PC-3 (cell line): ENCODE results near the gene VIPR2. TPM values are rescaled to one million over a fixed set of nuclear protein-coding genes. Genes with fewer than 3 reads are reported as not detected.
A peak's percentile ranks its signal among the peaks of the same experiment; 100 is the strongest.

ENCODE experiments used
- ATAC-seq: fragments of 200-7000 bp; cut with Tn5 transposase; 2 replicates; pipeline ENCODE4 v1.9.1; 2020; ENCODE audit warnings: mild to moderate bottlenecking, moderate library complexity
- BruUV-seq: library from RNA; stranded (reverse); fragments of 400-500 nt; replicated peaks from 2 replicates; lab custom pipeline; 2021; lab: Mats Ljungman, UMichigan
- CTCF ChIA-PET: fragments of 300-600 bp; sonication (Branson Sonifier 250); formaldehyde crosslinking; loops from one replicate; lab custom pipeline; 2022; ENCODE audit warnings: antibody characterized with exemption; lab: Charles Lee
- POLR2A ChIA-PET: fragments of 300-600 bp; sonication (Branson Sonifier 250); formaldehyde crosslinking; loops from one replicate; lab custom pipeline; 2022; ENCODE audit warnings: antibody characterized with exemption; ENCODE audit not compliant: unreplicated experiment; lab: Charles Lee
- DNase-seq: peaks from one replicate; pipeline ENCODE4 v3.0.0-alpha.2; 2015
- H2AFZ ChIP-seq: fragments of 300-600 bp; sonication (generic); 2 replicates; pipeline ENCODE4 v1.6.0; 2016; ENCODE audit warnings: antibody characterized with exemption, low read length
- H3F3A ChIP-seq: fragments of 300-600 bp; sonication (generic); one replicate; pipeline ENCODE4 v1.6.0; 2017; ENCODE audit warnings: antibody characterized with exemption, low read length, control low read depth, mild to moderate bottlenecking; ENCODE audit not compliant: unreplicated experiment
- H3K27ac ChIP-seq: fragments of 300-600 bp; sonication (generic); 2 replicates; pipeline ENCODE4 v1.5.1; 2016; ENCODE audit warnings: mild to moderate bottlenecking, low read length
- H3K27me3 ChIP-seq: fragments of 300-600 bp; sonication (generic); 2 replicates; pipeline ENCODE4 v1.6.1; 2016; ENCODE audit warnings: low read length, mixed read lengths
- H3K36me3 ChIP-seq: fragments of 300-600 bp; sonication (generic); 2 replicates; pipeline ENCODE4 v1.6.1; 2016; ENCODE audit warnings: low read depth, mixed run types, low read length, mixed read lengths
- H3K4me1 ChIP-seq: fragments of 300-600 bp; sonication (generic); 2 replicates; pipeline ENCODE4 v1.5.1; 2016; ENCODE audit warnings: low read length; ENCODE audit not compliant: insufficient read depth
- H3K4me2 ChIP-seq: fragments of 300-600 bp; sonication (generic); 2 replicates; pipeline ENCODE4 v1.6.0; 2016; ENCODE audit warnings: low read length
- H3K4me3 ChIP-seq: fragments of 300-600 bp; sonication (generic); 2 replicates; pipeline ENCODE4 v1.5.1; 2016; ENCODE audit warnings: mild to moderate bottlenecking, low read length, mixed read lengths
- H3K79me2 ChIP-seq: fragments of 300-600 bp; sonication (generic); 2 replicates; pipeline ENCODE4 v1.6.1; 2017; ENCODE audit warnings: low read length, mixed read lengths
- H3K9ac ChIP-seq: fragments of 300-600 bp; sonication (generic); 2 replicates; pipeline ENCODE4 v1.6.0; 2016; ENCODE audit warnings: mild to moderate bottlenecking, low read length
- H3K9me2 ChIP-seq: fragments of 300-600 bp; sonication (generic); replicated peaks from 2 replicates; pipeline ENCODE4 v1.6.1; 2016; ENCODE audit warnings: mixed run types, low read length, mixed read lengths
- H3K9me3 ChIP-seq: fragments of 300-600 bp; sonication (generic); 2 replicates; pipeline ENCODE4 v1.6.1; 2016; ENCODE audit warnings: low read length, mixed read lengths
- H4K20me1 ChIP-seq: fragments of 300-600 bp; sonication (generic); 2 replicates; pipeline ENCODE4 v1.6.1; 2016; ENCODE audit warnings: low read length, mixed read lengths
- CTCF ChIP-seq: fragments of 300-600 bp; sonication (generic); conservative IDR thresholded peaks from 2 replicates; pipeline ENCODE4 v1.5.1; 2017; ENCODE audit warnings: antibody characterized with exemption, low read depth, mild to moderate bottlenecking, low read length
- EZH2 ChIP-seq: fragments of 300-600 bp; sonication (generic); IDR thresholded peaks from one replicate; pipeline ENCODE4 v1.6.1; 2017; ENCODE audit warnings: antibody characterized with exemption, mild to moderate bottlenecking, low read length; ENCODE audit not compliant: unreplicated experiment
- EZH2phosphoT487 ChIP-seq: fragments of 300-600 bp; sonication (generic); IDR thresholded peaks from 2 replicates; pipeline ENCODE4 v1.6.1; 2018; ENCODE audit warnings: mild to moderate bottlenecking, antibody characterized with exemption, low read length, borderline replicate concordance
- intact Hi-C: fragments of 100-400 bp; cut with micrococcal nuclease; formaldehyde crosslinking; loops from 2 replicates; pipeline ENCODE4 v1.9.0; 2023
- total RNA-seq: library from RNA; depleted of rRNA; stranded (reverse); fragments of >200 nt; gene quantifications from 2 replicates; pipeline ENCODE4 v1.2.3, GENCODE V29; 2014

The VIPR2 gene
- total RNA-seq, 1 experiment from 2014 or later: not detected

GRCh38 chr7:159019111-159019510 is 125.6 kb downstream of the VIPR2 start:
- no peak overlapping the region for H3K9ac ChIP-seq
- no peak overlapping the region for H3K4me2 ChIP-seq
- H3F3A ChIP-seq: no peaks in the 10 kb centered on the region
- ChIA-PET POLR2A (no interaction called here), CTCF (no interaction called here)
- no peaks in the 10 kb centered on the region for H3K79me2 ChIP-seq
- H4K20me1 ChIP-seq: no peaks in the 10 kb centered on the region
- H3K4me3 ChIP-seq: no peak overlapping the region
- no peaks in the 10 kb centered on the region for H3K9me3 ChIP-seq
- intact Hi-C loops: no loop called here
- no peaks in the 10 kb centered on the region for H3K36me3 ChIP-seq
- BruUV-seq: no TSS peak
- no peaks in the 10 kb centered on the region for H3K27me3 ChIP-seq
- ATAC-seq (no peak), DNase-seq (peak; percentile 9)
- no peak overlapping the region for H3K27ac ChIP-seq
- TF ChIP-seq CTCF (no peak), EZH2 (no peak), EZH2phosphoT487 (no peak)
- H3K9me2 ChIP-seq: no peaks in the 10 kb centered on the region
- peaks cover 37% of the 10 kb centered on the region for H3K4me1 ChIP-seq
- H2AFZ ChIP-seq: no peak overlapping the region

- Histone ChIP-seq H3K27me3 (no peaks in the 10 kb centered on the region), H3K9me3 (no peaks in the 10 kb centered on the region)
- ATAC-seq: no peak
Observed at GRCh38 chr7:159017741-159018140, 126.9 kb downstream of the VIPR2 start.

More at GRCh38 chr7:159017741-159018140, 126.9 kb downstream of the VIPR2 start:
- Histone ChIP-seq H3K27ac (no peak overlapping the region), H4K20me1 (no peaks in the 10 kb centered on the region), H3K4me1 (peaks cover 31% of the 10 kb centered on the region), H3K36me3 (no peaks in the 10 kb centered on the region), H3K79me2 (no peaks in the 10 kb centered on the region), H3K4me2 (no peak overlapping the region), H3K9ac (no peak overlapping the region), H3F3A (no peaks in the 10 kb centered on the region), H2AFZ (no peak overlapping the region), H3K4me3 (no peak overlapping the region), H3K9me2 (no peaks in the 10 kb centered on the region)
- ChIA-PET CTCF (no interaction called here), POLR2A (no interaction called here)
- no peak for DNase-seq
- no TSS peak for BruUV-seq
- intact Hi-C loops: no loop called here
- TF ChIP-seq EZH2phosphoT487 (no peak), CTCF (no peak), EZH2 (no peak)
